NCI-H82 treated with DMSO at 0.1 percent for 48 hours (cell line): ENCODE results near the gene CLUH.
"Not testable (repeated sequence)": the region's sequence is repeated elsewhere in the genome, so short reads cannot be mapped to it uniquely, and the experiment has no call there.

Experiments used
- DNase-seq: peaks from one replicate; lab custom pipeline; 2025; ENCODE audit not compliant: unreplicated experiment; lab: John Stamatoyannopoulos, UW

Gene CLUH

DNA sequence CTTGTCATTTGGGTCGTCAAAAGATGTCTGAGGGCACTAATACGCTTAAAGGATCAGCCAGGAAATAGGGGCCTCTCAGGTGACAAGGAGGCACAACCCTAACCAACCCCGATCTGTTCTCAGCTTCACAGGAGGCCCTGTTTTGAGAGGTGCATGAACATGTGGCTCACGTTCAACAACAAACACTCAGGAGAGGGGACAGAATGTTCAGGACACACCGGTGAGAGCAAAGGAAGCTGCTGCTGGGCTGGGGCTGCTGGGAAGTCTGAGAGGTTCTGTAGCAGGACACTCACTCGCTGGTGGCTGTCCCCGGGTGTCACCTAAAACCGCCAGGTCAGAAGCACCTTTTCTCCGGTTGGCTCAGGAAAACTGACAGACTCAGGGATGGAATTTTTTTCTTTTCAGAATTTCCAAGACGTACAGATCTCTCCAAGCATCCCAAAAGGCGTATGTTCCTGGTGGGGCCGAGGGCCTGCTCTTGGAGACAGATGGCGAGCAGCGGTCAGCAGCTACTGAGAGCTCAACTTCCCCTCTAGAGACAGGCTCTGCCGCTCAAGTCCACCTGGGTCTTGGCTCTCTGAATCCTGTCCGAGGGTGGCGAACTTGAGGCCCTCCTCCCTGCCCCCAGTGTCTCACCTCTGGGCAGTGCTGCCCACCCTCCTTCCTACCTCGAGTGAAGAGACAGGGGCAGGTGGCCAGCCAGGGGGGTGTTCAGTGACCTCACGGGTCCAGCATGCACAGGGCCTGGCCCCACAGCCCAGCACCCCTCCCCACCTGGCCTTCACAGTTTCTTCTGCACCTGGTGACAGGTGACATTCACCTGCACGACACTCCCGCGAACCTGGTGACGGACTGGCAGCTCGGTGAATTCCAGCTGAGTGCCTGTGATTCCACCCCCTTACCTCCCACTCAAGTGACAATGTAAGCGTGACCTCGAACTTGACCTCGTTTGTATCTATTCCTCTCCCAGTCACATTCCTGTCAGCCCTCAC lies 22.9 kb downstream of the CLUH start:
- DNase-seq: peak; percentile 84

DNA sequence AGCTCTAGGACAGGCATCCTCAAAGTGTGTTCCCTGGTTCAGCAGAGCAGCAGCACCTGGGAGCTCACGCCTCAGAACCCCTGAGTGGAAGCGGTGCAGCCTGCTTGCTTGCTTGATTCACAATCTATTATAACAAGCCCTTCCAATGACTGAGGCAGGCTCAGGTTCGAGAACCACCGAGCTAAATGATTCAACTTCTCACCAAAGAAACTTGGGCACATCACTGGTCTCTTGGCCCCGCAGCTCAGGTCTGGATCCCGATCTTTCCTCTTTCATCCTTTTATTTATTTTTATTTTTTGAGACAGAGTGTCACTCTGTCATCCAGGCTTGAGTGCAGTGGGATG lies 24.5 kb downstream of the CLUH start:
- no peak for DNase-seq

DNA sequence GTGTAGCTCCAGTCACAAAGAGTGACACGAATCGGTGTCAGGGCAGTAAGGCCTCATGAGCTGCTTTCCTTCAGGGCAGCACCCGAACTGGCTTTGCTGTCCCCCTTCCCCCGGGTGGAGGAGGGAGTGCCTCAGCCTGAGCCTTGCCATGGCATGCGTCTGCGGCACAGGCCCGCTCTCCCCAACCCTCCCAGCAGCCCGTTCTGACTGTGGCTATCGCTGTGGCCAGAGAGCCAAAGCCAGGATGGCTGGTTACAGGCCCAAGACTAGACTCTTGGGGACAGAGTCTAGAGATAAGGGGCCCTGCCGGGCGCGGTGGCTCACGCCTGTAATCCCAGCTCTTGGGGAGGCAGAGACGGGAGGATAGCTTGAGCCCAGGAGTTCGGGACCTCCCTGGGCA lies 25.9 kb downstream of the CLUH start:
- no peak for DNase-seq

DNA sequence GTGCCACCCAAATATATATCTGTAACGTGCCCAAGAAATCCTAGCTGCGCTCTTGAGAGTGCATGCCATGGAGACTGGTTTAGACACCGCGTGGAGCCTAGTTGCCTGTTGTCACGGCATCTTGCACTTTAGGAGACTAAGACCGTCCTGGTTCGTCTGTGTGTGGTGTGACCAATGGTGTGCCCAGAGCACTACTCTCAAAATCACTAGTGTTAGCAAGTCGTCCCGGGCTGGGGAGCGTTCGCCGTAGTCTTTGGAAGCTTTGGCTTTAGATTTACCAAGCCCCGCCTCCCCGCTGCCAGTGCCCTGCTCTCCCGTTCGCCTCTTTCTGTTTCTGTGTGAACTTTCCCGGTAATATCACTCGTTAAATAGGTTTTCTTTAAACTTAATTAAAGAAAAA lies 27.0 kb downstream of the CLUH start:
- no peak for DNase-seq

DNA sequence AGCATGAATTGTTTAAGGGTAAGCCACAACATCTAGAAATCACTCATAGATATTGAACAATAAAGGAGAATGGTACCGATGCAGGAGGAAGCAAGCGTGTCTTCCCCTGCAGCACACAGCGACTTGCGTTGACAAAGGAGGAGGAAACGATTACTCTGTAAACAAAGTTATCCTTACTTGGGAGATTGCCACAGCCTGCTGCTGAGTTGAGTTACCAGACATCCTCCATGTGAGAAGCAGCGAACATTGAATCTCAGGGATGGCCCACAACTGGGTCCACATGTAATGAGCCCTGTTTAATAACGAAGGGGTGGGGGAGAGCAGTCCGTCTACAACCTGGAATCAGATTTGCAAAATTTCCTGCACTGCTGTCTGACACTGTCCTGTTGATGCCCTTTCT lies 27.7 kb downstream of the CLUH start:
- no peak for DNase-seq

DNA sequence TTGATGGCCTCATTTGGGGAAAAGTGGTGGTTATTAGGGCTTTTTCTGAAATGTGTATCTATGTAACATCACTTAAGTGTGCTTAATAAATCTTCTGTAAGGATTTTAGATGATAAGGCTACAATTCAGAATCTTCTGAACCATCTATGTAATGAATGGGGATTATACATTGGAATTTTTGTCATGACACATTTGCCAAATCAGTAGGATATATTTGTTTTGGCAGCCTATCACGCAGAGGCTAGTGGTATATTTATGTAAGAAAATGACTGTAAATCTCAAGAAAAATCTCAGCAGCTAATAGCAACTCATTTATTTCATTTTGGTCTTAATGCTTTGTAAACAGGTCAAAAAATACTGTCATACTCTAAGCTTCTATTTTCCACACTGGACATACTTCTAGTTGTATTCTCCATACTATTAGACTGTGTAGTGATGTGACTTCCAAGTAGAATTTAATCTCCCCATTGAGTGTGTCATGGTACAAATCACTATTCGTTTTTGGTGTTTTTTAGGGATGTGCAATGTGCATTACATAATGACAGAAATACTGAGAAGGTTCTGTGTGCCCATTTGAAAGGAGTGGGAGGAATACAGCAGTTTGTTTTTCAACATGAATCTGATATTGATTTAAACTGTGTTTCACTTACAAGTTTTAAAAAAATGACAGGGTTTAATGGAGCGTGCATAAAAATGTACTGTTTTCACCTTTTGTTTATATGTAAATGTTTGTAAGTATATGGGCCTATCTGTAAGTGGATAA lies 29.2 kb downstream of the CLUH start:
- no peak for DNase-seq

DNA sequence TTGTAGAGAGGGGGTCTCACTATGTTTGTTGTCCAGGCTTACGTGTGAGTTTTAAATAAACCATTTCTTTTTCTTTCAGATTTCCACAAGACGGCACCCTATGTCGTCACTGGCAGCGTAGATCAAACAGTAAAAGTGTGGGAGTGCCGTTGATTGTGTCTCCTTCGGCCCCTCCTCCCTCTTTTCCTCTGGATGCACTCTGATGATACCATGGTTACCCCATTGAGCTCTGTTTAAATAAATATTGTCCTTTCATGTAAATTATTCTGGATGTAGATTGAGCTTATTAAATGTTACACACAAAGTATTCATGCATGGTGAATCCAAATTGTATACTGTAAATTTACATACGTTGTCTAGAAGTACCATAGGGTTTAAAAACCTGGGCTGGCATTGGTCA lies 29.9 kb downstream of the CLUH start:
- no peak for DNase-seq

DNA sequence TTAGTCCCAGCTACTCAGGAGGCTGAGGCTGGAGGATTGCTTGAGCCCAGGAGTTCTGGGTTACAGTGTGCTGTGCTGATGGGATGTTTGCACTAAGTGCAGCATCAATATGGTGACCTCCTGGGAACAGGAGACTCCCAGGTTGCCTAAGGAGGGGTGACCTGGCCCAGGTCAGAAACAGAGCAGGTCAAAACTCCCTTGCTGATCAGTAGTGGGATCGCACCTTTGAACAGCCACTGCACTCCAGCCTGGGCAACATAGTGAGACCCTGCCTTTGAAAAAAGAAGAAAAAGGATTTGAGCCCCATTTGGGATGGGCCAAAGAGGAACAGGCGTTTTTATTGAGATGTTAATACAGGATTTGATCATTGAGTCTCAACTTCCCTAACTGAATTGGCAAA lies 30.6 kb downstream of the CLUH start:
- no peak for DNase-seq

DNA sequence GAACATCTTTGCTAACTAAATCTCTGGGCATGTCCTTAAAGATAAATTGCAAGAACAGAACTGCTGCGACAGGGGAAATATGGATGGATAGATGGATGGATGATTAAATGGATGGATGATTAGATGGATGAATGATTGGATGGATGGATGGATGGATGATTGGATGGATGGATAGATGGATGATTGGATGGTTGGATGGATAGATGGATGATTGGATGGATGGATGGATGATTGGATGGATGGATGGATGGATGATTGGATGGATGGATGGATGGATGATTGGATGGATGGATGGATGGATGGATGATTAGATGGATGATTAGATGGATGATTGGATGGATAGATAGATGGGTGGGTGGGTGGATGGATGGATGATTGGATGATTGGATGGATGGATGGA lies 32.3 kb downstream of the CLUH start:
- DNase-seq: not testable (repeated sequence)

DNA sequence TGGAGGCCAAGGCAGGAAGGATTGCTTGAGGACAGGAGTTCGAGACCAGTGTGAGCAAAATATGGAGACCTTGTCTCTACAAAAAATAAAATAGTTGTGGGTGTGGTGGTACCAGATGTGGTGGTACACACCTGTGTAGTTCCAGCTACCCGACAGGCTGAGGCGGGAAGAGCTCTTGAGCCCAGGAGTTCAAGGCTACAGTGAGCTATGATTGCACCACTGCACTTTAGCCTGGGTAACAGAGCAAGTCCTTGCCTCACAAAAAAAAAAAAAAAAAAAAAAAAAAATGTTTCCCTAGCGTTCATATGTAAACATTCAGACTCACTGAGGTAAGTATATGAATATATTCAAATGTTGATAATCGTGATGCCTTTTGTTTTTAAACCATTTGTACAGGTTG lies 39.5 kb downstream of the CLUH start:
- no peak for DNase-seq

DNA sequence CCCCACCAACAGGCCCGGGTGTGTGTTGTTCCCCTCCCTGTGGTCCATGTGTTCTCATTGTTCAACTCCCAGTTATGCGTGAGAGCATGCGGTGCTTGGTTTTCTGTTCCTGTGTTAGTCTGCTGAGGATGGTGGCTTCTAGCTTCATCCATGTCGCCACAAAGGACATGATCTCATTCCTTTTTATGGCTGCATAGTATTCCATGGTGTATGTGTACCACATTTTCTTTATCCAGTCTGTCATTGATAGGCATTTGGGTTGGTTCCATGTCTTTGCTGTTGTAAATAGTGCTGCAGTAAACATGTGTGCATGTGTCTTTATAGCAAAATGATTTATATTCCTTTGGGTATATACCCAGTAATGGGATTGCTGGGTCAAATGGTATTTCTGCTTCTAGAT lies 51.2 kb downstream of the CLUH start:
- DNase-seq: not testable (repeated sequence)

DNA sequence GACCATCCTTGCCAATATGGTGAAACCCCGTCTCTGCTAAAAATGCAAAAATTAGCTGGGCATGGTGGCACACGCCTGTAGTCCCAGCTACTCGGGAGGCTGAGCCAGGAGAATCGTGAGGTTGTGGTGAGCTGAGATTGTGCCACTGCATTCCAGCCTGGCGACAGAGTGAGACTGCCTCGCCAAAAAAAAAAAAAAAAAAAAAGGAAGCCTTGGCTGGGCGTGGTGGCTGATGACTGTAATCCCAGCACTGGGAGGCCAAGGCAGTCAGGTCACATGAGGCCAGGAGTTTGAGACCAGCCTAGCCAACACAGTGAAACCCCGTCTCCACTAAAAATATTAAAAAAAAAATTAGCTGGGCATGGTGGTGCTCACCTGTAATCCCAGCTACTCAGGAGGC lies 52.2 kb downstream of the CLUH start:
- not testable (repeated sequence) for DNase-seq

DNA sequence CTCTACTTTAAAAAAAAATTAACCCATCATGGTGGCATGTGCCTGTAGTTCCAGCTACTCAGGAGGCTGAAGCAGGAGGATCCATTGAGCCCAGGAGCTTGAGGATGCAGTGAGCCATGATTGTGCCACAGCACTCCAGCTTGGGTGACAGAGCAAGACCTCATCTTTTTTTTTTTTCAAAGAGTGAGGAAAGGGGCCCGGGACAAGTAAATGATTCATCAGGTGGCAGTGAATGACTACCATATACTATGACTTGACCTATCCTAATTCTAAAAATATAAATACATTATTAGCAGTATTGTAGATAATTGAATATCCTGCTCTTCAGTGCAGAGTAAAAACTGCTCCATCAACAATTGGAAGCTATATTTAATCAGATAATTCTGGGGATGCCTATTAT lies 55.3 kb downstream of the CLUH start:
- DNase-seq: no peak

DNA sequence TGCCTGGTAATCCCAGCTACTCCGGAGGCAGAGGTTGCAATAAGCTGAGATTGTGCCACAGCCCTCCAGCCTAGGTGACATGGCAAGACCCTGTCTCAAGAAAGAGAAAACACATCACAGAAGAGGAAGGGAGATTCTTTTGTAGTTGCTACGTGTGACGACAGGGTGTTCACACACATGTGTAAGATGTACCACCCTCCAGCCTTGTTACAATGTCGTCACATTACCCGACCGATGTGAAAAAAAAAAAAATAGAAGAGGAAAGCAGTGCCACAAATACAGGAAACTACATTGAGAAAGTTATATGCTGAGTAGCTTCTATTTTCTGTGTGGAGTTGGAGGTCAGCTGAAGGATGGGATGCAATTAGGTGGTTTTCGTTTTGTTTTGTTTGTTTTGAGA lies 56.0 kb downstream of the CLUH start:
- no peak for DNase-seq

DNA sequence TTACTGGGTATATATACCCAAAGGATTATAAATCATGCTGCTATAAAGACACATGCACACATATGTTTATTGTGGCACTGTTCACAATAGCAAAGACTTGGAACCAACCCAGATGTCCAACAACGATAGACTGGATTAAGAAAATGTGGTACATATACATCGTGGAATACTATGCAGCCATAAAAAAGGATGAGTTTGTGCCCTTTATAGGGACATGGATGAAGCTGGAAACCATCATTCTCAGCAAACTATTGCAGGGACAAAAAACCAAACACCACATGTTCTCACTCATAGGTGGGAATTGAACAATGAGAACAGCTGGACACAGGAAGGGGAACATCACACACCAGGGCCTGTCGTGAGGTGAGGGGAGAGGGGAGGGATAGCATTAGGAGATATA lies 58.7 kb downstream of the CLUH start:
- not testable (repeated sequence) for DNase-seq

DNA sequence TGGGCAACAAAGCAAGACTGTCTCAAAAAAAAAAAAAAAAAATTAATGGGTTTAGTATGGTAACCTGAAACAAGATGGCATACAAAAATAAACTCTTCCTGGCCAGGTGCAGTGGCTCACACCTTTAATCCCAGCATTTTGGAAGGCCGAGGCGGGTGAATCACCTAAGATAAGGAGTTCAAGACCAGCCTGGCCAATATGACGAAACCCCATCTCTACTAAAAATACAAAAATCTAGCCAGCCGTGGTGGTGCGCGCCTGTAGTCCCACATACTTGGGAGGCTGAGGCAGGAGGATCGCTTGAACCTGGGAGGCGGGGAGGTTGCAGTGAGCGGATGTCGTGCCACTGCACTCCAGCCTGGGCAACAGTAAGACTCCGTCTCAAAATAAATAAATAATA lies 62.4 kb downstream of the CLUH start:
- DNase-seq: no peak

DNA sequence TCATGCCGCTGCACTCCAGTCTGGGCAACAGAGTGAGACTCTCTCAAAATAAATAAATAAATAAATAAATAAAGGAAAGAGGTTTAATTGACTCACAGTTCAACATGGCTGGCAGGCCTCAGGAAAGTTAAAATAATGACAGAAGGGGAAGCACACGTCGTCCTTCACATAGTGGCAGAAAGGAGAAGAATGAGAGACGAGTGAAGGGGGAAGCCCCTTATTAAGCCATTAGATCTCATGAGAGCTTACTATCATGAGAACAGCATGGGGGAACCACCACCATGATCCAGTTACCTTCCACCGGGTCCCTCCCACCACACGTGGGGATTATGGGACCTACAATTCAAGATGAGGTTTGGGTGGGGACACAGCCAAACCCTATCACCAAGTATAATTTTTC lies 63.6 kb downstream of the CLUH start:
- DNase-seq: no peak

DNA sequence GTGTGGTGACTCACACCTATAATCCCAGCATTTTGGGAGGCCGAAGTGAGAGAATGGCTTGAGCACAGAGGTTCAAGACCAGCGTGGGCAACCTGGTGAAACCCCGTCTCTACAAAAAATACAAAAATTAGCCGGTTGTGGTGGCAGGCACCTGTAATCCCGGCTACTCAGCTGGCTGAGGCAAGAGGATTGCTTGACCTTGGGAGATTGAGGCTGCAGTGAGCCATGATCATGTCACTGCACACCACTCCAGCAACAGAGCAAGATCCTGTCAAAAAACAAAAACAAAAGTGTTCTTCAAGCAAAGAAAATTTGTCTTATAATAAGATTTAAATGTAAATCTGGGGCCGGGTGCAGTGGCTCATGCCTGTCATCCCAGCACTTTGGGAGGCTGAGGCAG lies 66.6 kb downstream of the CLUH start:
- DNase-seq: no peak
